WTC11 (cell line): ENCODE data around the gene EGF. TPM values are rescaled to one million over a fixed set of nuclear protein-coding genes. Genes with fewer than 3 reads are reported as not detected.

Experiments
- ATAC-seq: fragments of 200-7000 bp; cut with Tn5 transposase; 2 replicates; pipeline ENCODE4 v1.10.0; 2021; ENCODE audit warnings: mild to moderate bottlenecking, moderate library complexity
- CTCF ChIA-PET: fragments of 300-600 bp; sonication (Branson Sonifier 250); formaldehyde crosslinking; loops from one replicate; lab custom pipeline; 2021; ENCODE audit warnings: antibody characterized with exemption; lab: Charles Lee
- POLR2A ChIA-PET: fragments of 350-600 bp; sonication (Branson Sonifier 250); formaldehyde crosslinking; loops from one replicate; lab custom pipeline; 2021; ENCODE audit warnings: antibody characterized with exemption; lab: Charles Lee
- DNase-seq: peaks from one replicate; pipeline ENCODE4 v3.0.0; 2021; ENCODE audit warnings: low spot score
- H3K27ac Mint-ChIP-seq: 2 replicates; pipeline ENCODE4 v1.8.0; 2021; ENCODE audit warnings: mixed read lengths
- H3K27me3 Mint-ChIP-seq: 2 replicates; pipeline ENCODE4 v1.8.0; 2021; ENCODE audit warnings: low read depth, mild to moderate bottlenecking, moderate library complexity, mixed read lengths
- H3K36me3 Mint-ChIP-seq: 2 replicates; pipeline ENCODE4 v1.8.0; 2021; ENCODE audit warnings: mixed read lengths
- H3K4me1 Mint-ChIP-seq: 2 replicates; pipeline ENCODE4 v1.8.0; 2022; ENCODE audit warnings: mixed read lengths
- H3K4me3 Mint-ChIP-seq: 2 replicates; pipeline ENCODE4 v1.8.0; 2021; ENCODE audit warnings: mild to moderate bottlenecking, moderate library complexity, mixed read lengths
- H3K9me3 Mint-ChIP-seq: 2 replicates; pipeline ENCODE4 v1.8.0; 2021; ENCODE audit warnings: mixed read lengths
- ATF2 ChIP-seq: sonication (generic); formaldehyde crosslinking; IDR thresholded peaks from 2 replicates; pipeline ENCODE4 v1.8.1; 2022; ENCODE audit warnings: low read depth, missing genetic modification reagents, borderline replicate concordance
- ATF3 ChIP-seq: sonication (generic); formaldehyde crosslinking; conservative IDR thresholded peaks from 2 replicates; pipeline ENCODE4 v1.8.1; 2022; ENCODE audit warnings: mild to moderate bottlenecking, missing genetic modification reagents
- CREB1 ChIP-seq: sonication (generic); formaldehyde crosslinking; IDR thresholded peaks from 2 replicates; pipeline ENCODE4 v1.8.0; 2023; ENCODE audit warnings: mild to moderate bottlenecking, missing genetic modification reagents
- ETV6 ChIP-seq: sonication (generic); formaldehyde crosslinking; IDR thresholded peaks from 2 replicates; pipeline ENCODE4 v1.8.1; 2022; ENCODE audit warnings: mild to moderate bottlenecking, missing genetic modification reagents
- FOXP1 ChIP-seq: sonication (generic); formaldehyde crosslinking; IDR thresholded peaks from 2 replicates; pipeline ENCODE4 v1.8.0; 2022; ENCODE audit warnings: missing genetic modification reagents, mild to moderate bottlenecking, moderate library complexity, borderline replicate concordance
- FOXP4 ChIP-seq: sonication (generic); formaldehyde crosslinking; IDR thresholded peaks from 2 replicates; pipeline ENCODE4 v1.8.0; 2022; ENCODE audit warnings: mild to moderate bottlenecking, missing genetic modification reagents
- MXD4 ChIP-seq: fragments of 250-450 bp; sonication (Bioruptor Pico); IDR thresholded peaks from 2 replicates; pipeline ENCODE4 v1.8.0; 2021; ENCODE audit warnings: mild to moderate bottlenecking, moderate library complexity, borderline replicate concordance
- NFYB ChIP-seq: sonication (generic); formaldehyde crosslinking; conservative IDR thresholded peaks from 2 replicates; pipeline ENCODE4 v1.8.0; 2022; ENCODE audit warnings: low read depth, missing genetic modification reagents
- OVOL2 ChIP-seq: fragments of 250-450 bp; sonication (Bioruptor Pico); IDR thresholded peaks from 2 replicates; pipeline ENCODE4 v1.9.0; 2021; ENCODE audit warnings: mild to moderate bottlenecking, borderline replicate concordance
- SOX15 ChIP-seq: fragments of 250-450 bp; sonication (Bioruptor Pico); IDR thresholded peaks from 2 replicates; pipeline ENCODE4 v1.9.0; 2021; ENCODE audit warnings: mild to moderate bottlenecking
- SP1 ChIP-seq: sonication (generic); formaldehyde crosslinking; conservative IDR thresholded peaks from 2 replicates; pipeline ENCODE4 v1.8.1; 2022; ENCODE audit warnings: missing genetic modification reagents
- TEAD4 ChIP-seq: sonication (generic); formaldehyde crosslinking; IDR thresholded peaks from 2 replicates; pipeline ENCODE4 v1.8.0; 2022; ENCODE audit warnings: mild to moderate bottlenecking, missing genetic modification reagents
- ZNF121 ChIP-seq: sonication (generic); formaldehyde crosslinking; IDR thresholded peaks from 2 replicates; pipeline ENCODE4 v1.8.0; 2023; ENCODE audit warnings: missing genetic modification reagents
- ZNF317 ChIP-seq: sonication (generic); formaldehyde crosslinking; IDR thresholded peaks from 2 replicates; pipeline ENCODE4 v1.8.1; 2023; ENCODE audit warnings: low read depth, mild to moderate bottlenecking, moderate library complexity, missing genetic modification reagents, borderline replicate concordance
- total RNA-seq: library from RNA; stranded (reverse); gene quantifications from 3 replicates; pipeline ENCODE4 v1.2.3, GENCODE V29; 2021
- TF ChIP-seq, protein P1 (sequence below): sonication (generic); formaldehyde crosslinking; IDR thresholded peaks from 2 replicates; pipeline ENCODE4 v1.8.1; 2022; ENCODE audit warnings: missing genetic modification reagents, borderline replicate concordance
- TF ChIP-seq, protein P2 (sequence below): sonication (generic); formaldehyde crosslinking; IDR thresholded peaks from 2 replicates; pipeline ENCODE4 v1.8.1; 2022; ENCODE audit warnings: low read depth, mild to moderate bottlenecking, moderate library complexity, missing genetic modification reagents, borderline replicate concordance
- TF ChIP-seq, protein P3 (sequence below): sonication (generic); formaldehyde crosslinking; IDR thresholded peaks from 2 replicates; pipeline ENCODE4 v1.8.0; 2023; ENCODE audit warnings: missing genetic modification reagents, mild to moderate bottlenecking, borderline replicate concordance
- TF ChIP-seq, protein P4 (sequence below): fragments of 250-450 bp; sonication (Bioruptor Pico); IDR thresholded peaks from 2 replicates; pipeline ENCODE4 v2.1.2; 2022; ENCODE audit warnings: mild to moderate bottlenecking, moderate library complexity
- TF ChIP-seq, protein P5 (sequence below): sonication (generic); formaldehyde crosslinking; conservative IDR thresholded peaks from 2 replicates; pipeline ENCODE4 v1.8.1; 2023; ENCODE audit warnings: mild to moderate bottlenecking, low read depth, missing genetic modification reagents, moderate library complexity

Gene EGF
- total RNA-seq, 1 experiment from 2014 or later: 2.5 TPM

- H3K36me3 Mint-ChIP-seq: peaks cover 3% of the 10 kb centered on the region
- CTCF ChIA-PET: interaction anchor here (0.7 kb wide), 1 partner anchor 15 kb away, joined by 3 read pairs; no protein-coding TSS in a partner anchor
- no peak for ATAC-seq
Observed at GRCh38 chr4:110019153-110019552, 106.5 kb downstream of the EGF start.

DNA sequence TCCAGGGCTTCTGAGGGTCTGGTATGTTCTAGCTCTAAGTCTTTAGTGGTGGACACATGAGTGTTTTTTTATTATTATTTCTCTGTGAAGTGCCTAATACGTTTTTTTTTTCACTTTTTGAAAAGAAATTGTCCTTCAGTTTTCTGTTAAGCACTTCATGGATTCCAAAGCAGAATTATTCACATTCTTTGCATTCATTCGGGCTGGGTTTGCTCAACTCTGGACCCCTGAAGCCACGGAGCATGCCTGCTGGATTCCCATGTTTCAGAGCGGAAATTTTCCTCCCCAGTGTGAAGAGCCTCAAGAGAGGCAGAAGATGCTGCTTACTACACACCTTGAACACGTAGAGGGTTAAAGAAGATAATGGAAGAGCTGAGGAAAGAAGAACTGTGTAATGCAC, 107.5 kb downstream of the EGF start:
- ATAC-seq: peak; percentile 80
- ChIA-PET POLR2A (no interaction called here), CTCF (interaction anchor here (0.7 to 1.1 kb wide), 4 partner anchors 14 to 488 kb away, joined by 3 to 6 read pairs (median 4); no protein-coding TSS in a partner anchor)
- peak; percentile 20 for DNase-seq
- Mint-ChIP-seq H3K27ac (peak overlapping the region; percentile 38; the same call in 1 of the 2 replicates), H3K36me3 (peaks cover 3% of the 10 kb centered on the region), H3K4me1 (peaks cover 22% of the 10 kb centered on the region), H3K9me3 (peaks cover 13% of the 10 kb centered on the region), H3K27me3 (no peaks in the 10 kb centered on the region), H3K4me3 (no peak overlapping the region)
- no peak for TF ChIP-seq FOXP4 (CRISPR knock-in tag)
- TF ChIP-seq OVOL2 (CRISPR knock-in tag): no peak
- TF ChIP-seq, protein P1, sequence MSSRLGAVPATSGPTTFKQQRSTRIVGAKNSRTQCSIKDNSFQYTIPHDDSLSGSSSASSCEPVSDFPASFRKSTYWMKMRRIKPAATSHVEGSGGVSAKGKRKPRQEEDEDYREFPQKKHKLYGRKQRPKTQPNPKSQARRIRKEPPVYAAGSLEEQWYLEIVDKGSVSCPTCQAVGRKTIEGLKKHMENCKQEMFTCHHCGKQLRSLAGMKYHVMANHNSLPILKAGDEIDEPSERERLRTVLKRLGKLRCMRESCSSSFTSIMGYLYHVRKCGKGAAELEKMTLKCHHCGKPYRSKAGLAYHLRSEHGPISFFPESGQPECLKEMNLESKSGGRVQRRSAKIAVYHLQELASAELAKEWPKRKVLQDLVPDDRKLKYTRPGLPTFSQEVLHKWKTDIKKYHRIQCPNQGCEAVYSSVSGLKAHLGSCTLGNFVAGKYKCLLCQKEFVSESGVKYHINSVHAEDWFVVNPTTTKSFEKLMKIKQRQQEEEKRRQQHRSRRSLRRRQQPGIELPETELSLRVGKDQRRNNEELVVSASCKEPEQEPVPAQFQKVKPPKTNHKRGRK (CRISPR knock-in tag): no peak
- no peak for TF ChIP-seq SOX15 (CRISPR knock-in tag)
- TF ChIP-seq ETV6: no peak
- no peak for TF ChIP-seq ATF2 (CRISPR knock-in tag)
- TF ChIP-seq, protein P2, sequence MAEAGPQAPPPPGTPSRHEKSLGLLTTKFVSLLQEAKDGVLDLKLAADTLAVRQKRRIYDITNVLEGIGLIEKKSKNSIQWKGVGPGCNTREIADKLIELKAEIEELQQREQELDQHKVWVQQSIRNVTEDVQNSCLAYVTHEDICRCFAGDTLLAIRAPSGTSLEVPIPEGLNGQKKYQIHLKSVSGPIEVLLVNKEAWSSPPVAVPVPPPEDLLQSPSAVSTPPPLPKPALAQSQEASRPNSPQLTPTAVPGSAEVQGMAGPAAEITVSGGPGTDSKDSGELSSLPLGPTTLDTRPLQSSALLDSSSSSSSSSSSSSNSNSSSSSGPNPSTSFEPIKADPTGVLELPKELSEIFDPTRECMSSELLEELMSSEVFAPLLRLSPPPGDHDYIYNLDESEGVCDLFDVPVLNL: no peak

More at GRCh38 chr4:110019153-110019552, 106.5 kb downstream of the EGF start:
- H3K27ac Mint-ChIP-seq: no peak overlapping the region
- peaks cover 22% of the 10 kb centered on the region for H3K4me1 Mint-ChIP-seq
- POLR2A ChIA-PET: interaction anchor here (0.6 kb wide), 1 partner anchor 89 kb away, joined by 3 read pairs; no protein-coding TSS in a partner anchor
- no peak for DNase-seq
- H3K27me3 Mint-ChIP-seq: no peaks in the 10 kb centered on the region
- TF ChIP-seq TEAD4 (CRISPR knock-in tag) (no peak), ZNF317 (CRISPR knock-in tag) (no peak), SP1 (no peak), ZNF121 (no peak), NFYB (CRISPR knock-in tag) (no peak), CREB1 (CRISPR knock-in tag) (no peak), FOXP1 (no peak), MXD4 (CRISPR knock-in tag) (no peak), ATF3 (CRISPR knock-in tag) (no peak)
- TF ChIP-seq, protein P3, sequence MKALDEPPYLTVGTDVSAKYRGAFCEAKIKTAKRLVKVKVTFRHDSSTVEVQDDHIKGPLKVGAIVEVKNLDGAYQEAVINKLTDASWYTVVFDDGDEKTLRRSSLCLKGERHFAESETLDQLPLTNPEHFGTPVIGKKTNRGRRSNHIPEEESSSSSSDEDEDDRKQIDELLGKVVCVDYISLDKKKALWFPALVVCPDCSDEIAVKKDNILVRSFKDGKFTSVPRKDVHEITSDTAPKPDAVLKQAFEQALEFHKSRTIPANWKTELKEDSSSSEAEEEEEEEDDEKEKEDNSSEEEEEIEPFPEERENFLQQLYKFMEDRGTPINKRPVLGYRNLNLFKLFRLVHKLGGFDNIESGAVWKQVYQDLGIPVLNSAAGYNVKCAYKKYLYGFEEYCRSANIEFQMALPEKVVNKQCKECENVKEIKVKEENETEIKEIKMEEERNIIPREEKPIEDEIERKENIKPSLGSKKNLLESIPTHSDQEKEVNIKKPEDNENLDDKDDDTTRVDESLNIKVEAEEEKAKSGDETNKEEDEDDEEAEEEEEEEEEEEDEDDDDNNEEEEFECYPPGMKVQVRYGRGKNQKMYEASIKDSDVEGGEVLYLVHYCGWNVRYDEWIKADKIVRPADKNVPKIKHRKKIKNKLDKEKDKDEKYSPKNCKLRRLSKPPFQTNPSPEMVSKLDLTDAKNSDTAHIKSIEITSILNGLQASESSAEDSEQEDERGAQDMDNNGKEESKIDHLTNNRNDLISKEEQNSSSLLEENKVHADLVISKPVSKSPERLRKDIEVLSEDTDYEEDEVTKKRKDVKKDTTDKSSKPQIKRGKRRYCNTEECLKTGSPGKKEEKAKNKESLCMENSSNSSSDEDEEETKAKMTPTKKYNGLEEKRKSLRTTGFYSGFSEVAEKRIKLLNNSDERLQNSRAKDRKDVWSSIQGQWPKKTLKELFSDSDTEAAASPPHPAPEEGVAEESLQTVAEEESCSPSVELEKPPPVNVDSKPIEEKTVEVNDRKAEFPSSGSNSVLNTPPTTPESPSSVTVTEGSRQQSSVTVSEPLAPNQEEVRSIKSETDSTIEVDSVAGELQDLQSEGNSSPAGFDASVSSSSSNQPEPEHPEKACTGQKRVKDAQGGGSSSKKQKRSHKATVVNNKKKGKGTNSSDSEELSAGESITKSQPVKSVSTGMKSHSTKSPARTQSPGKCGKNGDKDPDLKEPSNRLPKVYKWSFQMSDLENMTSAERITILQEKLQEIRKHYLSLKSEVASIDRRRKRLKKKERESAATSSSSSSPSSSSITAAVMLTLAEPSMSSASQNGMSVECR (CRISPR knock-in tag): no peak
- TF ChIP-seq, protein P4, sequence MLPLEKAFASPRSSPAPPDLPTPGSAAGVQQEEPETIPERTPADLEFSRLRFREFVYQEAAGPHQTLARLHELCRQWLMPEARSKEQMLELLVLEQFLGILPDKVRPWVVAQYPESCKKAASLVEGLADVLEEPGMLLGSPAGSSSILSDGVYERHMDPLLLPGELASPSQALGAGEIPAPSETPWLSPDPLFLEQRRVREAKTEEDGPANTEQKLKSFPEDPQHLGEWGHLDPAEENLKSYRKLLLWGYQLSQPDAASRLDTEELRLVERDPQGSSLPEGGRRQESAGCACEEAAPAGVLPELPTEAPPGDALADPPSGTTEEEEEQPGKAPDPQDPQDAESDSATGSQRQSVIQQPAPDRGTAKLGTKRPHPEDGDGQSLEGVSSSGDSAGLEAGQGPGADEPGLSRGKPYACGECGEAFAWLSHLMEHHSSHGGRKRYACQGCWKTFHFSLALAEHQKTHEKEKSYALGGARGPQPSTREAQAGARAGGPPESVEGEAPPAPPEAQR: no peak
- TF ChIP-seq, protein P5, sequence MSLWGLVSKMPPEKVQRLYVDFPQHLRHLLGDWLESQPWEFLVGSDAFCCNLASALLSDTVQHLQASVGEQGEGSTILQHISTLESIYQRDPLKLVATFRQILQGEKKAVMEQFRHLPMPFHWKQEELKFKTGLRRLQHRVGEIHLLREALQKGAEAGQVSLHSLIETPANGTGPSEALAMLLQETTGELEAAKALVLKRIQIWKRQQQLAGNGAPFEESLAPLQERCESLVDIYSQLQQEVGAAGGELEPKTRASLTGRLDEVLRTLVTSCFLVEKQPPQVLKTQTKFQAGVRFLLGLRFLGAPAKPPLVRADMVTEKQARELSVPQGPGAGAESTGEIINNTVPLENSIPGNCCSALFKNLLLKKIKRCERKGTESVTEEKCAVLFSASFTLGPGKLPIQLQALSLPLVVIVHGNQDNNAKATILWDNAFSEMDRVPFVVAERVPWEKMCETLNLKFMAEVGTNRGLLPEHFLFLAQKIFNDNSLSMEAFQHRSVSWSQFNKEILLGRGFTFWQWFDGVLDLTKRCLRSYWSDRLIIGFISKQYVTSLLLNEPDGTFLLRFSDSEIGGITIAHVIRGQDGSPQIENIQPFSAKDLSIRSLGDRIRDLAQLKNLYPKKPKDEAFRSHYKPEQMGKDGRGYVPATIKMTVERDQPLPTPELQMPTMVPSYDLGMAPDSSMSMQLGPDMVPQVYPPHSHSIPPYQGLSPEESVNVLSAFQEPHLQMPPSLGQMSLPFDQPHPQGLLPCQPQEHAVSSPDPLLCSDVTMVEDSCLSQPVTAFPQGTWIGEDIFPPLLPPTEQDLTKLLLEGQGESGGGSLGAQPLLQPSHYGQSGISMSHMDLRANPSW (CRISPR knock-in tag): no peak
- no peak overlapping the region for H3K4me3 Mint-ChIP-seq
- H3K9me3 Mint-ChIP-seq: peaks cover 15% of the 10 kb centered on the region
